HepG2 (cell line): ENCODE measurements around the gene KRT32. TPM values are rescaled to one million over a fixed set of nuclear protein-coding genes. Genes with fewer than 3 reads are reported as not detected.

ENCODE experiments used
- ATAC-seq: fragments of 200-7000 bp; cut with Tn5 transposase; 3 replicates; pipeline ENCODE4 v1.9.1; 2020; ENCODE audit warnings: mild to moderate bottlenecking, moderate library complexity
- BruUV-seq: library from RNA; stranded (reverse); fragments of 400-500 nt; replicated peaks from 2 replicates; lab custom pipeline; 2021; lab: Mats Ljungman, UMichigan
- CTCF ChIA-PET: fragments of 300-600 bp; formaldehyde crosslinking; extraction: SDS; loops from one replicate; lab custom pipeline; 2021; ENCODE audit warnings: low total read pairs, inconsistent platforms, low intra/inter-chr PET ratio; lab: Yijun Ruan, JAX
- POLR2A ChIA-PET: fragments of 350-600 bp; sonication (Branson Sonifier 250); formaldehyde crosslinking; loops from one replicate; lab custom pipeline; 2020; ENCODE audit warnings: antibody characterized with exemption, inconsistent platforms; lab: Yijun Ruan, JAX
- DNase-seq: peaks from one replicate; pipeline ENCODE4 v3.0.0-alpha.2; 2015; ENCODE audit warnings: low spot score
- FAIRE-seq: peaks from 3 replicates; lab custom pipeline; 2011; peaks lifted over from hg19 to GRCh38; lab: Jason Lieb, UNC
- H2AFZ ChIP-seq: one replicate; pipeline ENCODE4 v1.6.1; 2011; ENCODE audit warnings: low read length, inconsistent platforms
- H3K27ac ChIP-seq: fragments of 300-600 bp; 3 replicates; pipeline ENCODE4 v1.8.0; 2011; ENCODE audit warnings: mixed run types, mild to moderate bottlenecking, mixed read lengths, low read length, inconsistent platforms; ENCODE audit not compliant: insufficient read depth; ENCODE audit errors: extremely low read length
- H3K27me3 ChIP-seq, 2 experiments: fragments of 200-600 bp in 1 of 2; 2 replicates in 1 of 2; 3 replicates in 1 of 2; pipeline versions ENCODE4 v1.6.0 to v1.8.0; 2011; ENCODE audit warnings: low read length in 2 of 2, mild to moderate bottlenecking in 2 of 2, moderate library complexity in 2 of 2, inconsistent platforms in 1 of 2; ENCODE audit not compliant: insufficient read depth in 2 of 2, control insufficient read depth in 1 of 2
- H3K36me3 ChIP-seq, 2 experiments: fragments of 200-600 bp in 1 of 2; replicated peaks in 1 of 2; 2 replicates in 1 of 2; 3 replicates in 1 of 2; pipeline versions ENCODE4 v1.5.1 to v1.8.0; 2011; ENCODE audit warnings: low read length in 2 of 2, inconsistent platforms in 1 of 2; ENCODE audit not compliant: insufficient read depth in 2 of 2, control insufficient read depth in 1 of 2
- H3K4me1 ChIP-seq: 2 replicates; pipeline ENCODE4 v1.5.1; 2012; ENCODE audit warnings: low read length, inconsistent platforms; ENCODE audit not compliant: insufficient read depth
- H3K4me2 ChIP-seq: 2 replicates; pipeline ENCODE4 v1.6.0; 2011; ENCODE audit warnings: low read depth, low read length, inconsistent platforms
- H3K4me3 ChIP-seq, 3 experiments: fragments of 200-600 bp in 1 of 3; sonication (generic), shearing (Covaris generic) in 1 of 3; replicated peaks in 1 of 3; 2 replicates each; pipeline ENCODE4 v1.5.1; 2011 to 2016; ENCODE audit warnings: low read length in 3 of 3, inconsistent platforms in 2 of 3, low read depth in 2 of 3, mild to moderate bottlenecking in 2 of 3, control low read depth in 1 of 3, mixed read lengths in 1 of 3; ENCODE audit not compliant: insufficient read depth in 1 of 3
- H3K79me2 ChIP-seq: one replicate; pipeline ENCODE4 v1.6.1; 2011; ENCODE audit warnings: low read length, inconsistent platforms; ENCODE audit not compliant: insufficient read depth
- H3K9ac ChIP-seq: 2 replicates; pipeline ENCODE4 v1.6.0; 2011; ENCODE audit warnings: mild to moderate bottlenecking, low read depth, low read length, inconsistent platforms; ENCODE audit not compliant: insufficient read depth
- H3K9me3 ChIP-seq: 2 replicates; pipeline ENCODE4 v1.5.1; 2012; ENCODE audit warnings: mild to moderate bottlenecking, low read length
- H4K20me1 ChIP-seq: 2 replicates; pipeline ENCODE4 v1.6.0; 2011; ENCODE audit warnings: inconsistent platforms, mild to moderate bottlenecking, low read length, moderate library complexity; ENCODE audit not compliant: insufficient read depth
- SP5 ChIP-seq: IDR thresholded peaks from 2 replicates; pipeline ENCODE4 v1.6.1; 2016; ENCODE audit warnings: low read depth, borderline replicate concordance
- ZNF547 ChIP-seq: sonication (generic); formaldehyde crosslinking; IDR thresholded peaks from 2 replicates; pipeline ENCODE4 v1.5.1; 2020; ENCODE audit warnings: mild to moderate bottlenecking, missing genetic modification reagents
- ZNF850 ChIP-seq: sonication (generic); formaldehyde crosslinking; conservative IDR thresholded peaks from 2 replicates; pipeline ENCODE4 v1.9.0; 2021; ENCODE audit warnings: mild to moderate bottlenecking, missing genetic modification reagents
- WGBS: methylation state at CpG from one replicate; pipeline ENCODE4 v1.1.6; 2017; ENCODE audit warnings: low lambda C conversion rate; 5-methylcytosine and 5-hydroxymethylcytosine counted together
- in situ Hi-C: cut with HindIII; loops from 2 replicates; pipeline ENCODE4 v1.10.0; 2017; ENCODE audit warnings: low pct_unique_long_range_greater_than_20kb; ENCODE audit not compliant: extremely low pct_ligation_motif_present
- intact Hi-C: fragments of 100-400 bp; cut with micrococcal nuclease; formaldehyde crosslinking; loops from one replicate; pipeline ENCODE4 v1.10.0; 2022; ENCODE audit not compliant: unreplicated experiment
- polyA plus RNA-seq, 8 experiments: library from polyadenylated mRNA; depleted of rRNA in 3 of 8; stranded (reverse) in 7 of 8; unstranded in 1 of 8; fragments of >200 nt; fragmentation: Illumina TruSeq in 4 of 8; extraction: Trizol in 4 of 8; gene quantifications; 2 replicates each; pipeline versions ENCODE4 v1.2.1 to v1.2.3, GENCODE V29; 2011 to 2016; ENCODE audit warnings: low read depth in 4 of 8, missing spikeins in 1 of 8, mixed read lengths in 1 of 8; ENCODE audit not compliant: insufficient read depth in 1 of 8
- total RNA-seq, 5 experiments: library from RNA; depleted of rRNA; stranded (reverse); fragments of >200 nt; fragmentation: Illumina TruSeq; extraction: Trizol; gene quantifications; 2 replicates each; pipeline ENCODE4 v1.2.3, GENCODE V29; 2016; ENCODE audit warnings: low read depth in 1 of 5

The KRT32 gene
- total and polyA plus RNA-seq, 2 of the 13 experiments (the other 11 are each of a cell fraction or from before 2014, with no cell fraction given), result not detected

DNA sequence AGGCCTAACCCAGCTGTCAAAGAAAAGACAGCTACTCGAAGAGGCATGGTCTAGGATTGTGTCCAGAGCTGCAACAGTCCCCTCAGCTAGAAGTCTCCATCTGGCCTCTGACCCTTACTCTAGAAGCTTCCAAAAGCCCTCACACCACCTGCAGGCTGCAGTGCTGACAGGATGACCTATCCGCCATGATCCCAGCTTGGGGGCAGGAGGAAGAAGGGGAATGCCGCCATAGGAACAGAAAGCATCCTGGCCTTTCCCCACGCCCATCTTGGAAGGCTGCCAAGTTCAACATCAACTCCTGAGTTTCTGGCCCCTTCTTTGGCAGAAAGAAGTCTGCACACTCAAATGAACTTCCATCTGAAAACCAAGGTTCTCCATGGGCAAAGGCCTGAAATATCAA lies 25.6 kb upstream of the KRT32 start:
- ATAC-seq (no peak), DNase-seq (peak; percentile 49), FAIRE-seq (no peak)
- ChIA-PET POLR2A (no interaction called here), CTCF (no interaction called here)
- H2AFZ ChIP-seq, result no peak overlapping the region
- BruUV-seq, result no TSS peak
- H3K36me3 ChIP-seq, result no peaks in the 10 kb centered on the region
- no peak overlapping the region for H3K4me2 ChIP-seq
- TF ChIP-seq SP5 (CRISPR knock-in tag) (0 out of 2 replicates have a peak, but pooled peaks have one; percentile 19), ZNF547 (CRISPR knock-in tag) (no peak)
- in situ Hi-C loops (no loop called here), intact Hi-C loops (no loop called here)
- WGBS, result 18% methylated on average over 4 of the region's 4 CpGs
- H3K27ac ChIP-seq, result no peak overlapping the region
- peaks cover 18% of the 10 kb centered on the region for H3K4me1 ChIP-seq
- H3K4me3 ChIP-seq, result no peak overlapping the region
- H4K20me1 ChIP-seq, result no peaks in the 10 kb centered on the region
- no peak overlapping the region for H3K9ac ChIP-seq
- no peaks in the 10 kb centered on the region for H3K79me2 ChIP-seq
- H3K9me3 ChIP-seq, result no peaks in the 10 kb centered on the region
- H3K27me3 ChIP-seq, result peaks cover 3 to 33% of the 10 kb centered on the region in 2 experiments; a peak in 4 of 5 replicates

- FAIRE-seq (no peak), DNase-seq (no peak), ATAC-seq (no peak)
- in situ Hi-C loops, result no loop called here
- BruUV-seq, result no TSS peak
- H3K79me2 ChIP-seq, result no peaks in the 10 kb centered on the region
- no peaks in the 10 kb centered on the region for H4K20me1 ChIP-seq
- H3K4me3 ChIP-seq, result no peak overlapping the region
- WGBS, result 0% methylated on average over 6 of the region's 6 CpGs
- peaks cover 17% of the 10 kb centered on the region for H3K4me1 ChIP-seq
- no peak overlapping the region for H3K9ac ChIP-seq
- ChIA-PET POLR2A (no interaction called here), CTCF (no interaction called here)
- H3K9me3 ChIP-seq, result no peaks in the 10 kb centered on the region
- H3K4me2 ChIP-seq, result no peak overlapping the region
- no peaks in the 10 kb centered on the region for H3K36me3 ChIP-seq
- H3K27ac ChIP-seq, result no peak overlapping the region
- H3K27me3 ChIP-seq, result peaks cover 0 to 33% of the 10 kb centered on the region in 2 experiments; a peak in 3 of 5 replicates
- no peak for TF ChIP-seq ZNF850 (CRISPR knock-in tag)
- intact Hi-C loops, result no loop called here
- no peak overlapping the region for H2AFZ ChIP-seq
These were observed 25.2 kb upstream of the KRT32 start for GRCh38 chr17:41492351-41492750.
